Middle frontal gyrus (tissue), 1 donor: Measurements from ENCODE around the gene AGO1.

Experiments used
- DNase-seq: peaks from one replicate; pipeline ENCODE4 v3.0.0-alpha.2; 2015; ENCODE audit warnings: low spot score; ENCODE audit errors: extremely low spot score

The AGO1 gene

DNA sequence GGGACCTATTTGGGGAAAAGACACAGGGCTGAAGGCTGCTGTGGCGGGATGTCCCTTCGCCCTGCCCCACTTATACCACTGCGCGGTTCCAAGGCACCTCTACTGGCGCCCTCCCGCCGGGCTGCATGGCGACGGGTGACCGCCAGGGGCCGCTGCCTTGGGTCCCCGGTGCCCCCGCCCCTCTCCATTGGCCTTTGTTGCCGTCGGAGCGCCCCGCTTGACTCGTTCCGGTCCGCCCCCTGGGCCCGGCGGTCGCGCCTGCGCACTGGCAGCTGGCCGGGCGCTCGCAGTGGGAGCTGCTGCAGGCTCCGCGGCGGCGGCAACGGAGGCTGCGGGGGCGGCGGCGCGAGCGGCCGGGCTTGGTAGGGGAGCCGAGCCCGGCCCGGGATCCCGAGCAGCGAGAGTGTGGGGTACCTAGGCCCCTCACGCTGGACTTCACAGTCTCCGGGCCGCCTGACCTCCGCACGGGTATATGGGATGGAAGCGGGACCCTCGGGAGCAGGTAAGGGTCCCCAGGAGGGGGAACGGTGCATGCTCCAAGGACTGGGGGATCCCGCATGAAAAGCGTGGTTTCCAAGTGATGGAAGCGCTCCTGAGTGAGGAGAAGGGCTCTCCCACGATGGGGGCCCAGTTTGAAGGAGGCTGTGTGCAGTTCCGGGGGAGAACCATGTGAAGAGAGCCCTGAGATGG lies at the start of gene AGO1:
Gene AGO1, plus strand, starts transcription at position 265 of the 690 bp plus-strand sequence. Its CDS starts 213 bp downstream, at position 478.
- DNase-seq = peak; percentile 87

- no peak for DNase-seq
Measured at GRCh38 chr1:35833395-35833794, 49.6 kb upstream of the AGO1 start.

GRCh38 chr1:35834218-35834617 lies 48.8 kb upstream of the AGO1 start:
- DNase-seq = no peak

DNA sequence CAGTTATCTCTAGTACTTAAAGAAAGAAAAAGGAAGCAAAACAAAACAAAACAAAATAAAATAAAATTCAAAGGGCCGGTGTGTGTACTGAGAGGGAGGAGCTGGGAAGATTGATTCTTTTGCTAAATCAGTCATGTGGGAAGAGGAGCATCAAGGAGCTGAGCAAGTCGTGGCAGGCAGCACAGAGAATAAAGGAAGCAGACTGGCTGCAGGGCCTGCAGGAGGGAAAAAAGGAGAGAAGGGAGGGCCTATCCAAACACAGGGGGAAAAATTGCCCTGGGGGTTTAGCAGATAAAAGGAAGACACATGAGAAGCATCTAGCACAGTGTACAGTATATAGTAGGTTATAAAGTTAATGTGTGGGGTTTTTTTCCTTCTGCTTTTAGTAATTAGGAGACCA lies 47.6 kb upstream of the AGO1 start:
- no peak for DNase-seq

DNA sequence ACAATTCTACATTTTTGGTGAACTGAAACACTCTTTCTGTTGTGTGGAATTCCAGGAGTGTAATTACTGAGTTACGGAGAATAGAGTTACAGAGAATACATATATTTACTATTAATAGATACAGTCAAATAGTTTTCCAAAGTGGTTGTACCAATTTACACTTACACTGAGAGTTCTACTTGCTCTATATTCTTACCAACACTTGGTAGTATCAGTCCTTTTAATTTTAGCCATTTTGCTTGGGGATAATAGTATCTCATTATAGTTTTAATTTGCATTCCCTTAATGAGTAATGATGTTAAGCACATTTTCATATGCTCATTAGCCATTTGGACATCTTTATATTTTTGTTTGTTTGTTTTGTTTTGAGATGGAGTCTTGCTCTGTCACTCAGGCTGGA lies 46.3 kb upstream of the AGO1 start:
- no peak for DNase-seq

DNA sequence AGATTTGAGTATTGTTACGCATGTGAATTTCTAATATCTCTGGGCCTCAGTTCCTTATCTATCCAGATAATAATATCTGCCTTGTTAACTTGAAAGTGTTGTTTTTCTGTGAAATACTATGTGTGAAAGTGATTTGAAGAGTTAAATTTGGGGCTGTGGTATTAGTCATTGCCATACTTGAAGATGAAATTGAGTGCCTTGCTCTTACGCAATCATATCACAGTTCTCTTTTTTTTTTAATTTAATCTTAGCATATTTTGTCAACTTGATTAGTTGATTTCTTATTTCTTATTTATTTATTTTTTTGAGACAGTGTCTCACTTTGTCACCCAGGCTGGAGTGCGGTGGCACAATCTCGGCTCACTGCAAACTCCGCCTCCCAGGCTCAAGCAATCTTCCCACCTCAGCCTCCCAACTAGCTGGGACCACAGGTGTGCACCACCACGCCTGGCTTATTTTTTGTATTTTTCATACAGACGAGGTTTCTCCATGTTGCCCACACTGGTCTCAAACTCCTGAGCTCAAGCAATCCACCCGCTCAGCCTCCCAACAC lies 44.2 kb upstream of the AGO1 start:
- no peak for DNase-seq

- no peak for DNase-seq
Measured at GRCh38 chr1:35844826-35845225, 38.2 kb upstream of the AGO1 start.

GRCh38 chr1:35845766-35846165 lies 37.2 kb upstream of the AGO1 start:
- DNase-seq = no peak

DNA sequence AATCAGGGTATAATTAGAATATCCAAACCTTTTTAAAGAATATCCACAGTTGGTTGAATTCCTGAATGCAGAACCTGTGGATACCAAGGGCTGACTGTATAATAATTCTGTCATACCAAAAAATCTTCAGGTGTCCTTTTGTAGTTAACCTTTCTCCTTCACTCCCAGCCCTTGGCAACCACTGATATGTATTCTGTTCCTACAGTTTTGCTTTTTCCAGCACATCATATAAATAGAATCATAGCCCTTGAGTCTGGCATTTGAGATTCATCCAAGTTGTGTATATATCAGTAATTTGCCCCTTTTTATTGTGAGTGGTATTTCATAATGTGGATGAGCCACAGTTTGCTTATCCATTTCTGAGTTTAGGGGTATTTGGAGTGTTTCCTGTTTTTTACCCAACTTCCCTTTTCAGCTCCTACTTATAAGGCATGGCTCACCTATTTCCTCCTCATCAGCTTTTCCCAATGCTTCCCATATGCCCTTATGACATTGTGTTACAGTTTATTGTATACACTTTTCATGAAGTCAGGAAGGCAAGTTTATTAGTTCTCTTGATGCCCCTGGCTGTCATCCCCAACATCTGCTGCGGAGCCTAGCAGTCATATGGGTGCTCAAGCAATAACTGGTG lies 35.0 kb upstream of the AGO1 start:
- no peak for DNase-seq

- no peak for DNase-seq
Measured at GRCh38 chr1:35850051-35850450, 33.0 kb upstream of the AGO1 start.

DNA sequence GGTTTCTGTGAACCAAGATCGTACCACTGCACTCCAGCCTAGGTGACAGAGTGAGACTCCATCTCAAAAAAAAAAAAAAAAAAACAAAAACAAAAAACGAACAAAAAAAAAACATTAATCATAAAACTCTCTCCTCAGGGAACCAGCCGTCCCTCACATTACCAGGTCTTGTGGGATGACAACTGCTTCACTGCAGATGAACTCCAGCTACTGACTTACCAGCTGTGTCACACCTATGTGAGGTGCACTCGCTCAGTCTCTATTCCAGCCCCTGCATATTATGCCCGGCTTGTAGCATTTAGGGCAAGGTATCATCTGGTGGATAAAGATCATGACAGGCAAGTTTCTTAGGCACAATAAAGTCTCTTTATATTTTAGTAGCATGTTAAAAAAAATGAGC lies 32.3 kb upstream of the AGO1 start:
- DNase-seq = no peak

GRCh38 chr1:35851132-35851869 lies 31.7 kb upstream of the AGO1 start:
- DNase-seq = peak; percentile 62

GRCh38 chr1:35852241-35852640 lies 30.8 kb upstream of the AGO1 start:
- no peak for DNase-seq

GRCh38 chr1:35854989-35855700 lies 27.9 kb upstream of the AGO1 start:
- no peak for DNase-seq

DNA sequence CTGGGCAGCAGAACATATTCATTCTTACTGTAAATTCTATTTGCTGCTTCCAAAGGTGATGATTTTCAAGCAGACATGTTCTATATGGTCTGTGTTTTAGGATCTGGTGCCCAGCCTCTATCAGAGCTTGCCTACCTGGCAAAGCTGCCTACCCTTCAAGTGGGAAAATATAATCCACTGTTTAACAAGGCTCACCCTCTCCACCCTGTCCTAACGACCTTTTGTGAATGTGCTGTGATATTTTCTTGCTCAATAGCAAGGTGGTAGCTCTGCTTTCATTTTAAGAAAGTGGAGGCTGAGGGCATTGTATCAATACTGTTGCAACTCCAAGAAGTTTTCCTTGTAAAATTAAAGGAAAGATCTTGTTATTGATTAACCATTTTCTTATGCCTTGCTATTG lies 26.0 kb upstream of the AGO1 start:
- no peak for DNase-seq

DNA sequence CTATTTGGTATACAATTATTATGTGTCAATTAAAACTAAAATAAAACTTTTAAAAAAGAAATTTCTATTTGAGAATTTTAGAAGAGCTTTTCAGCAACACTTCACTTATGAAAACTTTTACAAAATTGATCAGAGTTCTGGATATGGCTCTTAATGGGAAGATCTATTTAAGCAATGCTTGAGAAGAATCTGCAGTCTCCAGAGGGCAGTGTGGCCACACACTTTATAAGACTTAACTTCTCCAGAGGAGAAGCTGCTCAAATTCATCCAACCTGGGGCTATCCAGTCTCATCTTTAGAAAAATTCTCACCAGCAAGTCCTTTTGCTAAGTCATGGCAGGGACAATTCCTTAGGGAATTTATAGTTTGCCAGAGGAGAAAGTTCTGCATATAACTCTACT lies 25.2 kb upstream of the AGO1 start:
- DNase-seq = no peak

DNA sequence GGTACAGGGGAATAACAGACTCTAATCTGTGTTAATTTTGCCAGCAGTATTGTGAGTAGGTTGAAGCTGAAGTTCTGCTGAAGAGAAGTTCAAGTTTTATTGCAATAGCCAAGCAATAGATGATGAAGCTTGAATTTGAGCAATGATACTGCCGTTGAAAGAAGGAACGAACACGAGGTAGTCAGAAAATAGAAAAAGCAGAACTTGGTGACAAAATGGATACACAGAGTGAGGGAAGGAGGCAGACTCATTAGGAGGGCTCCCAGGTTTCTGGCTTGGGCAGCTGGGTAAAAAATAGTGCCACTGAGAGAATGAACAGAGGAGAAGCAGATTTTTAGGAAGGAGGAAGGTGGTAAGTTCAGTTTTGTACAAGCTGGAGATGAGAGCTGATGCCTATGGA lies 22.3 kb upstream of the AGO1 start:
- DNase-seq = no peak

- no peak for DNase-seq
Measured at GRCh38 chr1:35863136-35863535, 19.9 kb upstream of the AGO1 start.

DNA sequence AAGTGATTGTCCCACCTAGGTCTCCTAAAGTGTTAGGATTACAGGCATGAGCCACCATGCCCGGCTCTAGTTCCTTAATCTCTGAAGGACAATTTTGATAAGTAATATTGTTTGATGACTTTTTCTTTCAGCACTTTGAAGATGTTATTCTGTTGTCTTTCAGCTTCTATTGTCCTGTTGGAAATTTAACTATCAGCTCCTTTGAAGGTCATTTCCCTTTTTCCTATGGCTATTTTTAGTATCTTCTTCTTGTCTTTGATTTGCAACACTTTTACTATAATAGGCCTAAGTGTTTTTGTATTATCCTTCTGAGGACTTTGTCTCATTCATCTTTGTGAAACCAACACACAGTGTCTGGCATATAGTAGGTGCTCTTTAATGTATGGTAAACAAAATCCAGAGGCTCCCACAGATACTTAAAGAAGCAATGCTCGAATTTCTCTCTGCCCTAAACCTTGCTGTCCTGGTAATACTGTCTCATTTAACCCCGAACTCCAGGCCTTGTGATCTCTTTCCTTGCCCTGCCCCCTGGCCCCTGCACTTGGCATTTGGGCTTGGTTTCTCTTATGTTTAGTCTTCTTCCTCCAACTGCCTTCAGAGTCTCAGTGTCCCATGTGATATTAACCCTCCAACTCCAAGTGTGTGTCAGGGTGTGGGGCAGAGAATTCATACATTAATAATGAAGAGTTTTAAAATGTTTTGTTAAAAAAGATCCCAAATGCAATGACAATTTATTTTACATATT lies 19.0 kb upstream of the AGO1 start:
- no peak for DNase-seq

GRCh38 chr1:35864813-35865212 lies 18.2 kb upstream of the AGO1 start:
- DNase-seq = no peak

- no peak for DNase-seq
Measured at GRCh38 chr1:35866991-35867390, 16.0 kb upstream of the AGO1 start.
